GM12873 (cell line): ENCODE results near the gene TBC1D22A.

Experiments used
- CTCF ChIP-seq: IDR thresholded peaks from 2 replicates; pipeline ENCODE4 v1.5.1; 2012; ENCODE audit warnings: low read depth, mild to moderate bottlenecking, moderate library complexity, low read length, control low read depth; ENCODE audit not compliant: insufficient read depth; ENCODE audit errors: missing control alignments

The TBC1D22A gene

GRCh38 chr22:47082505-47082904 lies 320.1 kb downstream of the TBC1D22A start:
- no peak for TF ChIP-seq CTCF

- TF ChIP-seq CTCF, result no peak
Measured at GRCh38 chr22:47083379-47083986, 321.0 kb downstream of the TBC1D22A start.

- no peak for TF ChIP-seq CTCF
Measured at GRCh38 chr22:47084226-47084625, 321.8 kb downstream of the TBC1D22A start.

GRCh38 chr22:47086596-47087248 lies 324.3 kb downstream of the TBC1D22A start:
- TF ChIP-seq CTCF, result no peak

- TF ChIP-seq CTCF, result no peak
Measured at GRCh38 chr22:47088480-47089158, 326.2 kb downstream of the TBC1D22A start.

GRCh38 chr22:47089374-47089773 lies 326.9 kb downstream of the TBC1D22A start:
- no peak for TF ChIP-seq CTCF

- TF ChIP-seq CTCF, result no peak
Measured at GRCh38 chr22:47089796-47090460, 327.5 kb downstream of the TBC1D22A start.
